Mucosa of gallbladder (tissue), 1 donor: ENCODE measurements around the gene EFEMP1. TPM values are rescaled to one million over a fixed set of nuclear protein-coding genes. Genes with fewer than 3 reads are reported as not detected.

ENCODE experiments used
- DNase-seq: peaks from one replicate; pipeline ENCODE4 v3.0.0-alpha.2; 2020; ENCODE audit warnings: low spot score
- total RNA-seq: library from RNA; stranded (reverse); gene quantifications from one replicate; pipeline ENCODE4 v1.2.1, GENCODE V29; 2021
- donor health status: DM: no; HTN: no; CAD: no.

Gene EFEMP1
- total RNA-seq, 1 donor from 2014 or later, result 45.2 TPM

- DNase-seq, result no peak
Measured at GRCh38 chr2:55934337-55934736, 10.8 kb upstream of the EFEMP1 start.

DNA sequence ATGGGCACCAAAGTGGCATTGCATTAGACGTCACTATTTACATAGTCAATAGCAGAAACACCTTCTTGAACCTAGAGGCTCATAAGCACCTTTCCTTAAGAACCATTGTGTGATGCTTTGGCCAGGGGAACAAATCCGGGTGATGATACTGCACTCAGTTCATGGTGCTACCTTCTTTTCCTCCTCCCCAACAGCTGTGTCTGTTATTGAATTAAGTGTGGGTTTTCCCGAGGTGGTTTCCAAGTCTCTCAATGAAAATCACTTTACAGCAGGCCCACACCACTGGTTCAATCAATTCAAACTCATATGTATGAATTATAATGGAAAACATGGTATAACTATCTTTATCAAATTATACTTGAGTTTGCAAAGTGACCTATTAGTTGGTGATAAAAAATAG is 9.3 kb upstream of the EFEMP1 start:
- DNase-seq, result no peak

DNA sequence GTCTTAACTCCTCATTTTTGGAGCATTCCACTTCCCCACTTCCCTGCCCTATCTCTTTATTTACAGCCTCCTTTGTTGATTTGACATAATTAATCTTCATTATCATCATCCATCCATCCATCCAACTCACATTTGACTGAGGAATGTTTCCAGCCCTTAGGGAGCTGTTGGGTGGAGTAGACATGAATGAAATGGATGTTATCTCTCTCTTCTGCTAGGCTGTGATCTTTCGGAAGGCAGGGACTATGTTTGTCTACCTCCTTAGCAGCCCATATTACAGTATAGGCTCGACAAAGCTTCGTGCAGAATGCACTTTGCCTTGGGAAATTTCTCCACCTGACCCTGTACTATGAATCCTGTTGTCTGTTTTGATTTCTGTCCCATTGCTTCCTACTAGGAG is 7.7 kb upstream of the EFEMP1 start:
- DNase-seq, result no peak

GRCh38 chr2:55929476-55929875 is 5.9 kb upstream of the EFEMP1 start:
- no peak for DNase-seq

GRCh38 chr2:55926974-55927373 is 3.4 kb upstream of the EFEMP1 start:
- no peak for DNase-seq

DNA sequence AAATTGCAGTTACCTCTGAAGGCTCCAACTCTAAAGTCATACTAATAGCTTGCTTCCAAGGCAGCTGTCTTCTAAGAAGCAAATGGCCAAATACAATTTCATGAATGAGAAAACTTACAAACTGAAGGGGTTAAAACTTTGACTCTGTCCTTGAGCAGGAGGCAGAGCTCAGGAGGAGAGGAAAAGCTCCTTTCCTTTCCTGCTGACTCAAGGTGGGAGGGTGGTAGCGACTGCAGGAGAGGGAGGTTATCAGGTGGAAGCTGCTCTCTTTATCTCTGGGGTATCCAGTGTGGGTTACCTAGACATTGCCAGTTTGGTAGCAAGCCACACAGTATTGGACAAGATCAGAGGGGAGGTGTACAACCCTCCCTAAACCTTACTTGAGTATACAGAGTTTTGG is 2.7 kb upstream of the EFEMP1 start:
- no peak for DNase-seq

DNA sequence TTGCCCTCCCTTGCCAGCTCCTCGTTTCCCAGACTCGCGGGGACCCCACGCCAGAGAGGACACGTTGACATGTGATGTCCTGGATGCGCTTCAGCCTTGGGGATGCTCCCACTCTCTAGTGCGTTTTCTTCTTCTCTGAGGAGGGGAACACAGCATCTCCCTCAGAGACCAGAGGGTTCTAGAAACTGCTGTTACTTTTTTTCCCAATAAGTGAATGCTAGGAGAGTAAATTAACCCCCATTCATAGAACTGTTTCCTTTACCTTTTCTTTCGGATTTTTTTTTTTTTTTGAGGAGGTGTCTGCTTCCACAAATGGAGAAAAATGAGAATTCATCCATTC is 370 bp upstream of the EFEMP1 start:
- DNase-seq, result no peak

GRCh38 chr2:55922291-55922907 is 1.2 kb downstream of the EFEMP1 start:
- no peak for DNase-seq

- DNase-seq, result no peak
Measured at GRCh38 chr2:55919574-55919973, 4.0 kb downstream of the EFEMP1 start.

- DNase-seq, result no peak
Measured at GRCh38 chr2:55918856-55919255, 4.7 kb downstream of the EFEMP1 start.

GRCh38 chr2:55917713-55918390 is 5.7 kb downstream of the EFEMP1 start:
- DNase-seq, result no peak

DNA sequence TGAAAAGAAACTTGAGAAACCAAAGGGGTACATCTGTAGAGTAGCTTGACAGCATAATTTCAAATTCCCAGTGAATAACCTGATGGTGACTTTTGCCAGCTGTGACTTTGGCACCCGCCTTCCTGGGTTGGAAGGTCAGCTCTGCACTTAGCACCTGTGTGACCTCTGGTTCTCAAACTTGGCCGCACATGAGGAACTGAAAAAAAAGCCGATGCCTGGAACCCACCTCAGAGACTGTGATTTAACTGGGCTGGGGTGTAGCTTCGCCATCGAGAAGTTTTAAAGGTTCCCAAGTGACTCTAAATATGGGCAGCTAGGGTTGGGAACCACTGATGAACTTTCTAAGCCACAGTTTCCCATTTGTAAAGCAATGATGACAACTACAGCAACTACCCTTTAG is 6.5 kb downstream of the EFEMP1 start:
- no peak for DNase-seq

- no peak for DNase-seq
Measured at GRCh38 chr2:55916473-55917049, 7.0 kb downstream of the EFEMP1 start.

DNA sequence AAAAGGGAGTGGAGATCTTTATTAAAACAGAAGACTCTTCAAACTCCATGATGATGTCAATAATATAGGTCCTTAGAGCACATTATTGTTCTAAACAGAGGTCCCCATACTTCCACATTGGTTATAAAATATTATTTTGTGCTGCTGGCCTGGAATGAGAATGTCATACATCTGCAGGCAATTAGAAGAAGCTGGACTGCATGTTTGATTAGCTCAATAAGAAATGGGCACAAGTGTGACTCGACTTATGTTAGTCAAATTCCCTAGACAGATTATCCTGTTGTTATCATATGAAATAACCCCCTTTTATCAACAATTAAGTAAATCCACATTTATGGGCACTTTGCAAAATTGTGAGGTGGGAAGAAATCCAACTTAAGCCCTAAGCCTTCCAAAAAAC is 8.8 kb downstream of the EFEMP1 start:
- no peak for DNase-seq

DNA sequence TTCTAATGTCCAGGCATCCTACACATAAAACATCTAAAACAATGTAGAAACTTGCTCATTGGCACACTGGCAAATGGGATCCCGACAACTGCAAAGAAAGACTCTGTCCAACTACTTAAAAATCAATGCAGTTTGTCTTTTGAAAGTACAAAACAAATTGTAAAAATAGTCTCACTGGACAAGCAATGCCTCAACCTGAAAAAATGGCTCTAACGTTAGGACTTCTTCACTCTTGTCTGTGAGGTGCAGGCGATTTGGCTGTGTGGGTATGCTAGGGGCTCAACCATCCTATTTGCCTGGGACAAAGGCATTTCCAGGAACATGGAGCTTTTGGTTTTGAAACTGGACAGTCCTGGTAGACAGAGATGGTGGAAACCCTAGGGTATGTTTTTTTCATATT is 10.7 kb downstream of the EFEMP1 start:
- no peak for DNase-seq

- DNase-seq, result no peak
Measured at GRCh38 chr2:55910077-55910476, 13.5 kb downstream of the EFEMP1 start.

GRCh38 chr2:55907686-55908085 is 15.9 kb downstream of the EFEMP1 start:
- no peak for DNase-seq

DNA sequence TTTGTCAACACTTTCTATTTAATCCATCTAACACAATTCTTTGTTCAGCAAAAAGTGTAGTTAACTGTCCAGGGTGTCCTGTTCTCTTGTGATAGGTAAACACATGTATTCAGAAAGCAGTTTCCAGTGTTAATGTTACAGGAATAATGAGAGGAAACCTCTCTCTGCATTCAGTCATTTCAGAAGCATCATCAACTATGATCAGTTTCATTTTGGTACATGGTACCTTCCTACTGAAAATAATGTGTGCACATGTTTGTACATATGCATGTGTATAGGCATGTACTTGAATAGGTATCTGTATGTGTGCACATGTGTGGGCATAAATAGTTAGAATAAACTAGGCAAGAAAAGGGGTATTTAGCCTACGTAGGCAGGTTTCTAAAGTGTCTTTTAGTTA is 16.6 kb downstream of the EFEMP1 start:
- no peak for DNase-seq

- DNase-seq, result no peak
Measured at GRCh38 chr2:55903727-55904126, 19.9 kb downstream of the EFEMP1 start.

- DNase-seq, result no peak
Measured at GRCh38 chr2:55902971-55903370, 20.6 kb downstream of the EFEMP1 start.

GRCh38 chr2:55902429-55902828 is 21.2 kb downstream of the EFEMP1 start:
- no peak for DNase-seq

- no peak for DNase-seq
Measured at GRCh38 chr2:55901941-55902340, 21.6 kb downstream of the EFEMP1 start.

DNA sequence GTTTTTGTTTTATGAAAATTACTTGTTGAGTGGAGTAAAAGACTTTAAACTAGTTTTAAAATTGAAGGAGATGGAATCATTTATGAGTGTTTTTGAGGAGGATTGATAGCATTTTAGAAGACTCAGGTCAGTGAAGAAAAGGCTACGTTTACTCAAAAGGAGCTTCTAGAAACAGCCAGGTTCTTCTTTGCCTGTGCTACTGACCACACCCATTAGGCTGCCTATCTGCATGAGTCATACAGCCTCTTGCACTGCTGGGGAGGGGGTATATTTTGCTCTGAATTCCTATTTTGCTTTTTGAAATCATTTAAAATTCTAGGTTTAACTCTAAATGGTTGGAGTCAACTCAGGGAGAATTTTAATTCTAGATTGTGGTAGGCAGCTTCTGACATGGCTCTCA is 22.3 kb downstream of the EFEMP1 start:
- no peak for DNase-seq

GRCh38 chr2:55899881-55900280 is 23.7 kb downstream of the EFEMP1 start:
- no peak for DNase-seq
